Adrenal gland (tissue), 12 donors: Measurements from ENCODE around the gene NOP56. TPM values are rescaled to one million over a fixed set of nuclear protein-coding genes. Genes with fewer than 3 reads are reported as not detected.

Experiments used
- DNase-seq, 7 donors: peaks; one replicate each; pipeline ENCODE4 v3.0.0-alpha.2; 2019 to 2020
- H3K27ac ChIP-seq, 5 donors: fragments of 200-600 bp; sonication (generic) in 4 of 5; 1 replicate in 3 of 5; 2 replicates in 2 of 5; pipeline versions ENCODE4 v1.5.1 to v1.8.0; 2016 to 2020; ENCODE audit warnings: mild to moderate bottlenecking in 1 of 5
- H3K27me3 ChIP-seq: fragments of 200-600 bp; 2 replicates; pipeline ENCODE4 v1.8.0; 2021
- H3K36me3 ChIP-seq, 2 donors: fragments of 200-600 bp; replicated peaks in 1 of 2; 1 replicate in 1 of 2; 2 replicates in 1 of 2; pipeline versions ENCODE4 v1.5.1 to v1.8.0; 2018 to 2022
- H3K4me1 ChIP-seq, 2 donors: fragments of 200-600 bp; replicated peaks in 1 of 2; 1 replicate in 1 of 2; 2 replicates in 1 of 2; pipeline versions ENCODE4 v1.5.1 to v1.8.0; 2018 to 2021
- H3K4me3 ChIP-seq, 4 donors: fragments of 200-600 bp; sonication (generic) in 3 of 4; one replicate each; pipeline ENCODE4 v1.5.1; 2016 to 2018
- H3K9me3 ChIP-seq, 3 donors: fragments of 200-600 bp; sonication (generic) in 1 of 3; replicated peaks in 1 of 3; 1 replicate in 2 of 3; 2 replicates in 1 of 3; pipeline versions ENCODE4 v1.5.1 to v1.8.0; 2016 to 2021
- CTCF ChIP-seq, 6 experiments: fragments of 450-650 bp in 4 of 6; fragments of 200-600 bp in 2 of 6; sonication (generic) in 1 of 6; IDR thresholded peaks; 1 replicate in 5 of 6; 2 replicates in 1 of 6; pipeline versions ENCODE4 v1.5.1 to v1.8.0; 2016 to 2021; ENCODE audit warnings: antibody characterized with exemption in 6 of 6, mild to moderate bottlenecking in 2 of 6, moderate library complexity in 1 of 6
- POLR2A ChIP-seq, 2 donors: fragments of 450-650 bp; IDR thresholded peaks; one replicate each; pipeline ENCODE4 v1.6.1; 2017; ENCODE audit warnings: antibody characterized with exemption in 2 of 2, mild to moderate bottlenecking in 2 of 2, moderate library complexity in 1 of 2
- WGBS, 4 donors: extraction: QIAGEN DNeasy Blood & Tissue Kit in 2 of 4; methylation state at CpG; one replicate each; pipeline versions ENCODE4 v1.1.5 to v1.1.7; 2013 to 2017; 5-methylcytosine and 5-hydroxymethylcytosine counted together
- intact Hi-C, 2 donors: fragments of 100-400 bp; cut with DNase I; formaldehyde crosslinking; loops; one replicate each; pipeline versions ENCODE4 v1.14.1 to v1.15.0; 2022 to 2023
- polyA plus RNA-seq, 3 donors: library from polyadenylated mRNA; stranded (reverse); fragments of 200-250 nt in 2 of 3; fragments of 350-450 nt in 1 of 3; fragmentation: Illumina TruSeq in 1 of 3; extraction: RNeasy Lipid Tissue Mini Kit (QIAGEN cat#74804) in 1 of 3; gene quantifications; one replicate each; pipeline ENCODE4 v1.2.3, GENCODE V29; 2013 to 2014
- total RNA-seq, 9 donors: library from RNA; depleted of rRNA in 4 of 9; stranded (reverse); fragments of >200 nt in 4 of 9; fragments of 120-200 nt in 1 of 9; fragmentation: NEBNext Ultra II Directional in 1 of 9; extraction: Animal tissue kit (Norgen Biotek cat#: 25700) in 1 of 9; gene quantifications; one replicate each; pipeline versions ENCODE4 v1.1.0 to v1.2.4, GENCODE V29; 2013 to 2023
- donor health status: healthy with polysubstance abuse.
- donor health status: Bipolar disorder and iron deficiency.
- donor health status: DM: yes; HTN: yes; CAD: no.
- donor health status: DM: no; HTN: no; CAD: no.
- donor health status: DM: no; HTN: no; CAD: no.
- donor health status: DM: yes; HTN: yes; CAD: no.

The NOP56 gene
- total and polyA plus RNA-seq, 12 donors, result 52.5 to 181 (median 91.3) TPM

GRCh38 chr20:2700913-2701620, 48.6 kb downstream of the NOP56 start:
- DNase-seq, result peak in 1 of 7 donors; percentile 39
- 54 to 89% (median 76%) methylated on average over 3 to 9 of the region's 9 CpGs for WGBS, 4 donors
- intact Hi-C loops, result no loop called here

DNA sequence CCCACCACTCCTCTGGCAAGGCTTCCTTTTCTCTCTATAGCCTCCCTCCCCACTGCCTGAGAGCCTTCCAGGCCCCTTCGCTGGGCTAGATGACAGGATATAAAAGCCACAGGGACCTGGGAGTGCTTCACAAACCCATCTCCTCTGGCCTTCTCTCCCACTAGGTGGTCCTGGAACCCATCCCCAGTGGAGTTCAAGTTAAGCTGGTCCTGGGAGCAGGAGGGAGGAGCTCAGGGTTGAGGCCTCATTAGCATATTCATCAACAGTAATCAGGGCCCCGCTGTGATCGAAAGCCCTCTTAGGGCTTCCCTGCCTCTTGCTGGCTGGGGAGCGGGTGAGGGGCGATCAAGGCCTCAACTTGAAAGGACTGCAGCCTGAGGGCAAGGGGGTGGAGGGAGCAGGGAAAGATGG, 49.2 kb downstream of the NOP56 start:
- H3K27ac ChIP-seq, result no peak overlapping the region
- no peak overlapping the region for H3K4me3 ChIP-seq
- no peaks in the 10 kb centered on the region for H3K27me3 ChIP-seq
- H3K4me1 ChIP-seq, result no peaks in the 10 kb centered on the region
- no peaks in the 10 kb centered on the region for H3K36me3 ChIP-seq
- H3K9me3 ChIP-seq, result no peaks in the 10 kb centered on the region
- TF ChIP-seq POLR2A (IDR thresholded peaks at IDR 0.05) (no peak), CTCF (IDR thresholded peaks at IDR 0.05) (no peak)
- intact Hi-C loops, result no loop called here
- 81 to 83% (median 82%) methylated on average over 5 of the region's 5 CpGs for WGBS, 4 donors
- DNase-seq, result peak in 1 of 7 donors; percentile 25

More at GRCh38 chr20:2700913-2701620, 48.6 kb downstream of the NOP56 start:
- no peak overlapping the region for H3K27ac ChIP-seq
- no peaks in the 10 kb centered on the region for H3K27me3 ChIP-seq
- H3K4me3 ChIP-seq, result no peak overlapping the region
- H3K4me1 ChIP-seq, result no peaks in the 10 kb centered on the region
- H3K36me3 ChIP-seq, result no peaks in the 10 kb centered on the region
- H3K9me3 ChIP-seq, result no peaks in the 10 kb centered on the region
- TF ChIP-seq POLR2A (IDR thresholded peaks at IDR 0.05) (no peak), CTCF (IDR thresholded peaks at IDR 0.05) (no peak)

DNA sequence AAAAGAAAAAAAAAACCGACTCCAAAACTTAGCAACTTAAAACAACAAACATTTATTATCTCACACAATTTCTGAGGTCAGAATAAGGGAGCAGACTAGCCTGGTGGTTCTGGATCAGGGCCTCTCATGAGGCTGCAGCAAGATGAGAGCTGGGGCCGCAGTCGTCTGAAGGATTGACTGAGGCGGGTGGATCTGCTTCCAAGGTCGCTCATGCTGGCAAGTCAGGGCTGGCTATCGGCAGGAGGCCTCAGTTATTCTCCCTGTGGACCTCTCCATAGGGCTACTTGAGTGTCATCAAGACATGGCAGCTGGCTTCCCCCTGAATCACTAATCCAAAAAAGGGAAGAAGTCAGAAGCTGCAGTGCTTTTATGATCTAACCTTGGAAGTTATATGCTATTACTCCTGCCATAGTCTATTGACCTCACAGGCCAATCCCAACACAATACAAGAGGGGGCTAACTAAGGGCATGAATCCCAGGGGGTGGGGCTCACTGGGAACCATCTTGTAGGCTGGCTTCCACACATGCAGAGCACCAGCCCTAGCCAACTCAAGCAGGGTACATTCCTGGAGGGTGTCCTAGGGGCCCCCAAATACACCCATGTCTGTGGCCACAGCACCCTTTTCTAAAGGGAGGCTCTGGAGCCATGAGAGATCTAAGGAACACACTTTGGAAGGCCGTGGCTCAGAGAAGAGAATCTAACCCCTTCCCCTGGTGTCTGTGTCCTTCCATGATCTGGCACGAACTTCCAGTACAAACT, 51.5 kb downstream of the NOP56 start:
- intact Hi-C loops, result no loop called here
- 77 to 93% (median 89%) methylated on average over 3 to 8 of the region's 8 CpGs for WGBS, 4 donors

More for the DNA sequence above, 51.5 kb downstream of the NOP56 start:
- TF ChIP-seq CTCF (IDR thresholded peaks at IDR 0.05) (no peak), POLR2A (IDR thresholded peaks at IDR 0.05) (no peak)
- Histone ChIP-seq H3K4me1 (no peaks in the 10 kb centered on the region), H3K4me3 (no peak overlapping the region), H3K9me3 (no peaks in the 10 kb centered on the region), H3K36me3 (no peaks in the 10 kb centered on the region), H3K27me3 (no peaks in the 10 kb centered on the region), H3K27ac (no peak overlapping the region)
- no peak for DNase-seq
